Mesenchymal stem cell (in vitro differentiated cells and primary cell): ENCODE results near the gene ALK.

ENCODE experiments used
- DNase-seq: peaks from one replicate; pipeline ENCODE4 v3.0.0-alpha.2; 2013
- H2AFZ ChIP-seq: one replicate; pipeline ENCODE4 v1.6.1; 2013; ENCODE audit warnings: low read depth, mild to moderate bottlenecking, control low read depth, inconsistent platforms, low read length, moderate library complexity
- H2AK5ac ChIP-seq: 2 replicates; pipeline ENCODE4 v1.6.1; 2013; ENCODE audit warnings: low read length, moderate library complexity, mild to moderate bottlenecking, inconsistent platforms; ENCODE audit not compliant: severe bottlenecking
- H2BK120ac ChIP-seq: one replicate; pipeline ENCODE4 v1.6.1; 2013; ENCODE audit warnings: low read depth, mild to moderate bottlenecking, inconsistent platforms, low read length, moderate library complexity
- H2BK12ac ChIP-seq, 2 experiments: one replicate each; pipeline ENCODE4 v1.6.1; 2013; ENCODE audit warnings: inconsistent platforms in 2 of 2, low read length in 2 of 2, mild to moderate bottlenecking in 2 of 2, moderate library complexity in 2 of 2, control low read depth in 1 of 2
- H2BK15ac ChIP-seq: one replicate; pipeline ENCODE4 v1.6.1; 2013; ENCODE audit warnings: mild to moderate bottlenecking, low read depth, inconsistent platforms; ENCODE audit not compliant: poor library complexity, severe bottlenecking
- H2BK5ac ChIP-seq: 2 replicates; pipeline ENCODE4 v1.6.1; 2013; ENCODE audit warnings: low read depth, mild to moderate bottlenecking, low read length, control low read depth, inconsistent platforms; ENCODE audit not compliant: poor library complexity, severe bottlenecking
- H3K14ac ChIP-seq, 2 experiments: one replicate each; pipeline ENCODE4 v1.6.1; 2013; ENCODE audit warnings: inconsistent platforms in 2 of 2, low read length in 2 of 2, control low read depth in 1 of 2, mild to moderate bottlenecking in 1 of 2, moderate library complexity in 1 of 2
- H3K18ac ChIP-seq, 2 experiments: one replicate each; pipeline ENCODE4 v1.6.1; 2013; ENCODE audit warnings: inconsistent platforms in 2 of 2, low read length in 2 of 2, control low read depth in 1 of 2, low read depth in 1 of 2, mild to moderate bottlenecking in 1 of 2
- H3K23ac ChIP-seq, 2 experiments: one replicate each; pipeline ENCODE4 v1.6.1; 2013; ENCODE audit warnings: inconsistent platforms in 2 of 2, low read length in 2 of 2, mild to moderate bottlenecking in 2 of 2, moderate library complexity in 2 of 2, control low read depth in 1 of 2
- H3K27ac ChIP-seq: 2 replicates; pipeline ENCODE4 v1.5.1; 2013; ENCODE audit warnings: mild to moderate bottlenecking, moderate library complexity, low read length, control low read depth, inconsistent platforms; ENCODE audit not compliant: poor library complexity, severe bottlenecking
- H3K27me3 ChIP-seq, 2 experiments: 2 replicates each; pipeline versions ENCODE4 v1.6.1 to v1.7.0; 2013; ENCODE audit warnings: low read length in 2 of 2, mild to moderate bottlenecking in 2 of 2, moderate library complexity in 2 of 2, control low read depth in 1 of 2, inconsistent platforms in 1 of 2; ENCODE audit not compliant: control insufficient read depth in 1 of 2, insufficient read depth in 1 of 2
- H3K36me3 ChIP-seq, 2 experiments: 2 replicates each; pipeline versions ENCODE4 v1.6.1 to v1.7.0; 2013; ENCODE audit warnings: low read length in 2 of 2, control low read depth in 1 of 2, inconsistent platforms in 1 of 2, low read depth in 1 of 2, mild to moderate bottlenecking in 1 of 2; ENCODE audit not compliant: insufficient read depth in 2 of 2, control insufficient read depth in 1 of 2
- H3K4ac ChIP-seq, 2 experiments: one replicate each; pipeline ENCODE4 v1.6.1; 2013; ENCODE audit warnings: inconsistent platforms in 2 of 2, low read length in 2 of 2, mild to moderate bottlenecking in 2 of 2, moderate library complexity in 2 of 2, control low read depth in 1 of 2, low read depth in 1 of 2
- H3K4me1 ChIP-seq: 2 replicates; pipeline ENCODE4 v1.6.1; 2013; ENCODE audit warnings: low read depth, low read length, control low read depth; ENCODE audit not compliant: control insufficient read depth, insufficient read depth
- H3K4me2 ChIP-seq: 2 replicates; pipeline ENCODE4 v1.6.1; 2013; ENCODE audit warnings: low read length, mild to moderate bottlenecking, inconsistent platforms; ENCODE audit not compliant: poor library complexity, severe bottlenecking
- H3K4me3 ChIP-seq, 2 experiments: 2 replicates each; pipeline versions ENCODE4 v1.5.1 to v1.7.0; 2013; ENCODE audit warnings: low read length in 2 of 2, mild to moderate bottlenecking in 2 of 2, control low read depth in 1 of 2, low read depth in 1 of 2; ENCODE audit not compliant: insufficient read depth in 1 of 2
- H3K79me1 ChIP-seq: replicated peaks from 2 replicates; pipeline ENCODE4 v1.6.1; 2013; ENCODE audit warnings: mild to moderate bottlenecking, control low read depth, low read length, inconsistent platforms; ENCODE audit not compliant: poor library complexity, severe bottlenecking
- H3K9ac ChIP-seq: 2 replicates; pipeline ENCODE4 v1.7.0; 2013; ENCODE audit warnings: mild to moderate bottlenecking, low read length, moderate library complexity
- H3K9me3 ChIP-seq: 2 replicates; pipeline ENCODE4 v1.7.0; 2013; ENCODE audit warnings: mild to moderate bottlenecking, low read length; ENCODE audit not compliant: control insufficient read depth
- H4K8ac ChIP-seq: one replicate; pipeline ENCODE4 v1.6.1; 2013; ENCODE audit warnings: inconsistent platforms, mild to moderate bottlenecking, low read length, moderate library complexity
- H4K91ac ChIP-seq: one replicate; pipeline ENCODE4 v1.6.1; 2013; ENCODE audit warnings: mild to moderate bottlenecking, low read length, inconsistent platforms
- WGBS: methylation state at CpG from one replicate; pipeline ENCODE4 v1.1.7; 2013; ENCODE audit warnings: mixed read lengths; 5-methylcytosine and 5-hydroxymethylcytosine counted together

ALK gene

DNA sequence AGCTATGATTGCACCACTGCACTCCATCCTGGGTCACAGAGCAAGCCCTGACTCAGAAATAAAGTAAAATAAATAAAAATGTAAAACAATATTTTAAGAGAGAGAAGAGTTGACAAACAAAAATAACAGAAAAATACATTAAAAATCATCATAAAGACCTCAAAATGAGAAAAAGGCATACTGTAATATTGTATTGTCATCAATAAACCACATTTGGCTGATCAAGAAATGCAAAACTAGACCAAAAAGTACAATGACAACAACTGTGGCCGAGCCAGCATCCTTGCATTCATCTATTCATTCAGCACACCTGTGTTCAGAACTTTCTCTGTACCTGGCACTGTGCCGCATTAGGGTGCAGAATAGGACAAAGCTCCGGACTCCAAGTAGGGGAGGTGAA lies 121.8 kb downstream of the ALK start:
- no peak overlapping the region for H3K9ac ChIP-seq
- 81% methylated on average over 3 of the region's 3 CpGs for WGBS

DNA sequence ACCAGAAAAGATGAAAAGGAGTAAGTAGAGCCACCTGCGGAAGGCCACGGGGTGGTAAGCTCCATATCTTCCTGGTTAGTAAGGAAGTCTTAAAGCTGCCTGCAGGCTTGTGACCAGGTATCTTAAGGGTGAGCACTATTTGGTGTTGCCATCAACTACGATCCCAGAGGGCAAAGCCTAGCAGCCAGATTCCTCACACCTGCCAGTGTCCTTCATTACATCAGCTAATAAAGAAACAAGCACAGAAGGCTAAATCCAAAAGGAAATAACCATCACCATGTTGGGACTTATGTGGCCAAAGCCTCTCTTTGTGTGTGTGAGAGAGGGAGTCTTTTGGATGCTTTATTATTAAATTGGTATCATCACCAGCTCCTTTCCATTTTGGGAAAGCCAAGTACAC lies 123.5 kb downstream of the ALK start:
- Histone ChIP-seq H2BK15ac (no peak overlapping the region), H2BK5ac (no peak overlapping the region), H3K18ac (no peak overlapping the region), H3K4ac (no peak overlapping the region), H3K9me3 (no peaks in the 10 kb centered on the region), H3K27me3 (peaks cover 0 to 19% of the 10 kb centered on the region in 2 experiments), H4K91ac (no peak overlapping the region), H3K36me3 (no peaks in the 10 kb centered on the region), H3K14ac (no peak overlapping the region), H3K4me2 (no peak overlapping the region), H2BK12ac (no peak overlapping the region), H2BK120ac (no peak overlapping the region), H3K79me1 (no peaks in the 10 kb centered on the region), H2AFZ (no peak overlapping the region), H3K23ac (no peak overlapping the region), H3K9ac (no peak overlapping the region), H2AK5ac (no peak overlapping the region), H3K4me1 (no peaks in the 10 kb centered on the region), H4K8ac (no peak overlapping the region), H3K27ac (no peak overlapping the region), H3K4me3 (no peak overlapping the region)
- DNase-seq, result no peak
- WGBS, result 82% methylated on average over 2 of the region's 3 CpGs

More for the DNA sequence above, 121.8 kb downstream of the ALK start:
- Histone ChIP-seq H4K91ac (no peak overlapping the region), H3K9me3 (no peaks in the 10 kb centered on the region), H3K18ac (no peak overlapping the region), H3K4me2 (no peak overlapping the region), H2BK120ac (no peak overlapping the region), H3K4ac (no peak overlapping the region), H3K36me3 (no peaks in the 10 kb centered on the region), H2AFZ (no peak overlapping the region), H3K27ac (no peak overlapping the region), H3K4me1 (no peaks in the 10 kb centered on the region), H2BK12ac (no peak overlapping the region), H3K27me3 (peaks cover 0 to 21% of the 10 kb centered on the region in 2 experiments), H3K14ac (no peak overlapping the region), H3K23ac (no peak overlapping the region), H2BK5ac (no peak overlapping the region), H4K8ac (no peak overlapping the region), H2BK15ac (no peak overlapping the region), H3K4me3 (no peak overlapping the region), H3K79me1 (no peaks in the 10 kb centered on the region), H2AK5ac (no peak overlapping the region)
- DNase-seq, result no peak

DNA sequence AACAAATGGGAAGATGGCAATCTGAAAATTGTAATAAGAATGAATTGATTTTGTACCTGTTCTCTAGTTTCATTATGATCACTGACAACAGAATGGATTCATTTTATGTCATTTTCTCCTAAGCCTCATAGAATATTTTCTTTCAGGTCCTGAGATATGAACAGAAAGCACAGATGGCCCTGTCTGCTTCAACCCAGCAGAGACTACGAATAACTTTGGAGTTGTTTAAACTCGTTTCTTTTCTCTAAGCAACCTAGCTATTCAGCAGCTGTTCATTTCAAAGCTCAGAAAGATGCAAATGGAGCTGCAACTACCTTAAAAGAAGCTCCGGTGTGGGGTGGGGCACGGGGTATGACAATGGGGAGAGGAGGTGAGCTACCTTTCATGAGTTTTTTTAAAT lies 124.9 kb downstream of the ALK start:
- H3K27me3 ChIP-seq, result peaks cover 0 to 19% of the 10 kb centered on the region in 2 experiments
- no peaks in the 10 kb centered on the region for H3K79me1 ChIP-seq
- no peak overlapping the region for H4K91ac ChIP-seq
- no peak overlapping the region for H3K4me2 ChIP-seq
- H3K18ac ChIP-seq, result no peak overlapping the region
- no peaks in the 10 kb centered on the region for H3K9me3 ChIP-seq
- H2AK5ac ChIP-seq, result no peak overlapping the region
- H2BK12ac ChIP-seq, result no peak overlapping the region
- no peak overlapping the region for H4K8ac ChIP-seq
- no peak overlapping the region for H3K4ac ChIP-seq
- H2BK120ac ChIP-seq, result no peak overlapping the region
- H3K23ac ChIP-seq, result no peak overlapping the region
- WGBS, result 52% methylated on average over 4 of the region's 4 CpGs
- no peak overlapping the region for H2BK5ac ChIP-seq
- no peaks in the 10 kb centered on the region for H3K36me3 ChIP-seq
- no peak overlapping the region for H2BK15ac ChIP-seq
- H2AFZ ChIP-seq, result no peak overlapping the region
- no peaks in the 10 kb centered on the region for H3K4me1 ChIP-seq
- H3K27ac ChIP-seq, result no peak overlapping the region
- DNase-seq, result no peak
- H3K14ac ChIP-seq, result no peak overlapping the region
- H3K9ac ChIP-seq, result no peak overlapping the region
- no peak overlapping the region for H3K4me3 ChIP-seq

DNA sequence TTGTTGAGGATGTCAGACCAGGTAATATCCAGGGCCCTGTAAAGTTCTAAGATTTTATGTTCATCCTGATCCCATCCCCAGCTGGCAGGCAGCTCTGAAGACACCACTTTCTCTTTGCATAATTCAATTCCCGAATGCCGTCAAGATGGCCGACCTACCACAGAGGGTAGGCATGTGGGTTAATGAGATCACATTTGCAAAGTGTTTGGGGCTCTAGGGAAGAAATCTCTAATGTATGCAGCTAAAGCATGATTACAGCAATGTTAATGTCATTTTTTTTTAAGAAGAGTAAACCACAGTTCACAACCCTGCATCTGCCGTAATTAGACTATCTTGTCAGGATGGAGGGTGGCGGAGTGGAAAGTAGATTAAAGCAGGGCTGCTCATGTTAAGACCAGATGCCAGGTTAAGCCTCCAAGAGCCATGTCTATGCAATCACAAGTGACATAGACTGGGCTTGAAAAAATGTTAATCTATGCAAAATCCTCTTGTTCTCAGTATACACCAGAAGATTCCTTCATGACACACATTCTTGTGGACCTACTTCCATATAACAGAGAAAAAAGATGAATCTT lies 131.4 kb downstream of the ALK start:
- 91% methylated on average over 5 of the region's 5 CpGs for WGBS
- H2BK120ac ChIP-seq, result no peak overlapping the region
- H3K4me3 ChIP-seq, result no peak overlapping the region
- no peak overlapping the region for H2BK15ac ChIP-seq
- no peaks in the 10 kb centered on the region for H3K9me3 ChIP-seq
- no peak overlapping the region for H3K4me2 ChIP-seq
- H3K14ac ChIP-seq, result no peak overlapping the region
- H3K27me3 ChIP-seq, result no peaks in the 10 kb centered on the region
- no peak overlapping the region for H3K9ac ChIP-seq
- no peak overlapping the region for H3K27ac ChIP-seq
- no peak overlapping the region for H3K18ac ChIP-seq
- H3K79me1 ChIP-seq, result no peaks in the 10 kb centered on the region
- no peak overlapping the region for H2BK5ac ChIP-seq
- no peak overlapping the region for H2AK5ac ChIP-seq
- H3K4ac ChIP-seq, result no peak overlapping the region
- DNase-seq, result no peak
- no peak overlapping the region for H4K8ac ChIP-seq
- no peaks in the 10 kb centered on the region for H3K4me1 ChIP-seq
- no peak overlapping the region for H3K23ac ChIP-seq
- no peak overlapping the region for H2BK12ac ChIP-seq
- H4K91ac ChIP-seq, result no peak overlapping the region
- no peaks in the 10 kb centered on the region for H3K36me3 ChIP-seq
- H2AFZ ChIP-seq, result no peak overlapping the region
